Body of pancreas (tissue), 4 donors: Measurements from ENCODE around the gene UBE2R2.

Experiments
- POLR2A ChIP-seq, 3 donors: fragments of 450-650 bp; IDR thresholded peaks; one replicate each; pipeline ENCODE4 v1.6.1; 2016; ENCODE audit warnings: antibody characterized with exemption in 3 of 3, mild to moderate bottlenecking in 2 of 3
- TF ChIP-seq, protein P1 (sequence below), 7 experiments: fragments of 450-650 bp in 4 of 7; fragments of 200-600 bp in 3 of 7; sonication (generic) in 3 of 7; IDR thresholded peaks; one replicate each; pipeline ENCODE4 v1.5.1; 2016 to 2019; ENCODE audit warnings: antibody characterized with exemption in 7 of 7

GRCh38 chr9:33858423-33858822, 41.5 kb downstream of the UBE2R2 start:
- TF ChIP-seq, protein P1, sequence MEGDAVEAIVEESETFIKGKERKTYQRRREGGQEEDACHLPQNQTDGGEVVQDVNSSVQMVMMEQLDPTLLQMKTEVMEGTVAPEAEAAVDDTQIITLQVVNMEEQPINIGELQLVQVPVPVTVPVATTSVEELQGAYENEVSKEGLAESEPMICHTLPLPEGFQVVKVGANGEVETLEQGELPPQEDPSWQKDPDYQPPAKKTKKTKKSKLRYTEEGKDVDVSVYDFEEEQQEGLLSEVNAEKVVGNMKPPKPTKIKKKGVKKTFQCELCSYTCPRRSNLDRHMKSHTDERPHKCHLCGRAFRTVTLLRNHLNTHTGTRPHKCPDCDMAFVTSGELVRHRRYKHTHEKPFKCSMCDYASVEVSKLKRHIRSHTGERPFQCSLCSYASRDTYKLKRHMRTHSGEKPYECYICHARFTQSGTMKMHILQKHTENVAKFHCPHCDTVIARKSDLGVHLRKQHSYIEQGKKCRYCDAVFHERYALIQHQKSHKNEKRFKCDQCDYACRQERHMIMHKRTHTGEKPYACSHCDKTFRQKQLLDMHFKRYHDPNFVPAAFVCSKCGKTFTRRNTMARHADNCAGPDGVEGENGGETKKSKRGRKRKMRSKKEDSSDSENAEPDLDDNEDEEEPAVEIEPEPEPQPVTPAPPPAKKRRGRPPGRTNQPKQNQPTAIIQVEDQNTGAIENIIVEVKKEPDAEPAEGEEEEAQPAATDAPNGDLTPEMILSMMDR (IDR thresholded peaks at IDR 0.05): no peak
- no peak for TF ChIP-seq POLR2A (IDR thresholded peaks at IDR 0.05)
